NCI-H2029 treated with DMSO at 0.1 percent for 48 hours (cell line): ENCODE data around the gene MMEL1.
A peak's percentile ranks its signal among the peaks of the same experiment; 100 is the strongest.
"Not testable (repeated sequence)": the region's sequence is repeated elsewhere in the genome, so short reads cannot be mapped to it uniquely, and the experiment has no call there.

ENCODE experiments used
- DNase-seq: peaks from one replicate; lab custom pipeline; 2025; lab: John Stamatoyannopoulos, UW

MMEL1 gene

DNA sequence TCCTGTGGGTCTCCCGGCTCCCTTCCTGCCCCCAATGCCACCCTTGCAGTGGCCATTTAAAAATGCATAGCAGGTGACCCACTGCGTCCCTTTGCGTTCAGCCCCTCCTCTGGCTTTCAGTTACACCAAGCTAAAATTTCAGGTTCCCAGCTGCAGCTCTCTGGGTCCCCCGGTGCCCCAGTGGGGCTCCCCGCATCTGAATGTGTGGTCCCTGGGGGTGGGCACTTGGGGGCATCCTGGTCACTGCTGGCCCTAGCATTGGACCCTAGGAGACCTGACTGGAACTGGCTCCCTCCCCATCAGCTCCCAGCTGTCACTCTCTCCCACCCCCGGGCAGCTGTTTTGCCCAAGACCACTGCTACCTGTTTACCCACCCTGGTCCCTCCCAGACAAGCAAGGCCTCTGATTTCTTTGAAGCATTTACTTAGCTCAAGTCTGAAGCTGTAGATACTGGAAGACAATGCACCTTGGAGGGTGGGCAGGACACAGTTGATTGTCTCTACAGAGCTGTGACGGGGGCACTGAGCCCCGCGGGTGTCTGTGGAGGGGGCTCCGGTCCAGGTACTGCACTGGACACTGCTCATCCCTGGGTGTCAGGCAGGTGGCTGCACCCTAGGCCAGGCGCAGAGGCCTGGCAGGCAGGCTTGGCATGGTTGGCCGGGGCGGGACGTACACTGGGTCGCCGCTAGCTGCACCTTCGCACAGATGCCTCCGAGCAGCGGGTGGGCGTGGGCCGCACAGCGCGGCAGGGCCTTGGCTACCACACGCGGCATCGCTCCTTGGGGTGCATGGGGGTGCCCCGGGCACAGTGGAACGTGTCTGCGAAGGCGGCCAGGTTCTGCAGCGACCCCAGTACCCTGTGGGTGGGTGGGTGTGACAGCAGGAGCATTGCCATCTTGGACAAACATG is 42.3 kb downstream of the MMEL1 start:
- DNase-seq = no peak

DNA sequence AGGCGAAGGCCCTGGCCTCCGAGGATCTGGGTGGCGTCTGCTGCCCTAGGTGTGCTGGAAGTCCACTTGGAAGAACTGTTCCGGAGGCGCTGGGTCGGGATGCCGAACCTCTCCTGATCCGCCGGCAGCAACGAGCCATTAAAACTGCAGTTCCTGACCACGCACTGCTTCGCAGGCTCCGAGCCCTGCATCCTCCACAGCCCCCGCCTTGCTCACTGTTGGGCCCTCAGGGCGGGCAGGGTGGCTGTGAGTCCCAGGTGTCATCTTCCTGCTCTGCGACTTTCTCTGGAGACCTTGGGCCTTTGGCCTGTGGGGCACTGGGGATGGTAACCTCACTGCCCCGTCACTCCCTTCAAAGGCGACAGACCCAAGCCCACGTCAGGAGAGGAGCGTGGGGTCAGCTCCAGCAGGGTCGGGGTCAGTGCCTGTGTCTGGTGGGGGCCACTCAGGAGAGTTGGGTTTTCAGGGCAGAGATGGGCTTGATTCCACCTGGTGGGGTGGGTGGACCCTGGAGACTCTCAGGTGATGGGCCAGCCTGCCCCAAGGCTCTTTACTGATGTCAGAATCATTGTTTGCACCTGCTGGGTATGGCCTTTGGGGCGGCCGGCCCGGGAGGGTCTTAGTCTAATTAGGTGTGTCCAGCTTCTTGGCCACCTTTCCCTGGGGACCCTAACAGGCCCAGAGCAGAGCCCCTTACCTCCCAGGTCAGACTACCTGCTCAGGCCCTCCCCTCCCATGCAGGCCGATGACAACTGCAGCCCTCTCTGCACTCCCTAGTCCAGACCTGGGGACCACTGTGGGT is 43.2 kb downstream of the MMEL1 start:
- no peak for DNase-seq

DNA sequence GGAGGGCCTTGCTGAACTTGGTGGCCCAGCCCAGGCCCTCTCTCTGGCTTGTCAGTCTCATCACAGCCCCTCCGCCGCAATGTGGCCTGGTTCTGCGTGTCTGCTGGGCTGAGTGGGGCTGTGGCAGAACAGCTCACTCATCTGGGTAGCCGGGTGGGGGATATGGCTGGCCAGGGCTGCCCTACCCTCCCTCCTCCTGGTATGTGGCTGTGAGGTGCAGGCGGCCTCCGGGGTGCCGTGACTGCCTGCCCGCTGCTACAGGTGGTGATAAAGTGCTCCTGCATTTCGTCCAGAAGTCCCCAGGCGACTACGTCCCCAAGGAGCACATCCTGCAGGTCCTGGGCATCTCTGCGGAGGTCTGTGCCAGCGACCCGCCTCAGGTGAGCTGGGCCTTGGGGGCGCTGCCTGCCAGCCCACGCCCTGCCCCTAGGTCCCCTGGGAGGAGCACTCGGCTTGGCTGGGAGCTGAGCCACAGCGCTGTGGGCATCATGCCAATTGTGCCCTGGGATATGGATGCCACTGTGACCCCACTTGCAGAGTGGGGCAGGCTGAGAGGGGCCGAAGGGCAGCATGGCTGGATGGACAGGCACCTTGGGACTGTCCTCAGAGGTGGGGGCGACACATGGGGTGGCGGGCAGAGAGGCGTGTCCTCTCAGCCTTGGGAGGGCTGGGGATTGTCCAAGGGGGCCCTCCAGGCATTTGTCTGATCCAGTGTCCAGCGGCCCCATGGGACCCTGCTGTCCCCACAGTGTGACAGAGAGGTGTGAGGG is 44.0 kb downstream of the MMEL1 start:
- no peak for DNase-seq

DNA sequence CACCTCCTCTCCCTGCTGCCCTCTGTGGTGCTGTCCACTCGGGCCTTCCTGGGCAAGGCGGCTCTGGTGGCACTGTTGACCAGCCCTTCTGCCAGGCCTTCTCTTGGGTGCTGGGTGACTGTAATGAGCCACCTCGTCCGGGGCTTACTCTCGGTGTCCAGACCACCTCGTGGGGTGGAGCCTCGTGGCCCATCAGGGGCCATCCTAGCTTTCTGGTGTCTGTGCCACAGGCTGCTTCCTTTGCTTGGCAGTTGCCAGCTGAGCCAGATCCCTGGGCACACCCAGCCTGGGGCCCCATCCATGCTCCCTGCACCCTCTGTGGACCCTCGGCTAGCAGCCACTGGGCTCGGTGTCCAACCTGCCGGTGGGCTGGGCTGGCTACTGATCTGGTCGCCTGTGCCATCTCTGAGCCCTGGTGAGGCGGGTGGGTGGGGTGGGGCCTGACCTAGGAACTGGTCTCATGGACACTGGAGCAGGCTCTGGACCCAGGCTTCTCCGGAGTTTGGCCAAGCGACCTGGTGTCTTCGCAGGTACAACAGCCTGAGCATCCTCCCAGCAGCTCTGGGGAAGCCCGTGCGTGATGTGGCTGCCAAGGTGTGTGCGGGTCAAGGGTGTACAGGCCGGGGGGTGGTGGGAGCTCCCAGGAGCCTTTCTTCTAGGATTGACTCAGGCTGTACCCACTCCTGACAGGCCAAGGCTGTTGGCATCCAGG is 44.8 kb downstream of the MMEL1 start:
- no peak for DNase-seq

DNA sequence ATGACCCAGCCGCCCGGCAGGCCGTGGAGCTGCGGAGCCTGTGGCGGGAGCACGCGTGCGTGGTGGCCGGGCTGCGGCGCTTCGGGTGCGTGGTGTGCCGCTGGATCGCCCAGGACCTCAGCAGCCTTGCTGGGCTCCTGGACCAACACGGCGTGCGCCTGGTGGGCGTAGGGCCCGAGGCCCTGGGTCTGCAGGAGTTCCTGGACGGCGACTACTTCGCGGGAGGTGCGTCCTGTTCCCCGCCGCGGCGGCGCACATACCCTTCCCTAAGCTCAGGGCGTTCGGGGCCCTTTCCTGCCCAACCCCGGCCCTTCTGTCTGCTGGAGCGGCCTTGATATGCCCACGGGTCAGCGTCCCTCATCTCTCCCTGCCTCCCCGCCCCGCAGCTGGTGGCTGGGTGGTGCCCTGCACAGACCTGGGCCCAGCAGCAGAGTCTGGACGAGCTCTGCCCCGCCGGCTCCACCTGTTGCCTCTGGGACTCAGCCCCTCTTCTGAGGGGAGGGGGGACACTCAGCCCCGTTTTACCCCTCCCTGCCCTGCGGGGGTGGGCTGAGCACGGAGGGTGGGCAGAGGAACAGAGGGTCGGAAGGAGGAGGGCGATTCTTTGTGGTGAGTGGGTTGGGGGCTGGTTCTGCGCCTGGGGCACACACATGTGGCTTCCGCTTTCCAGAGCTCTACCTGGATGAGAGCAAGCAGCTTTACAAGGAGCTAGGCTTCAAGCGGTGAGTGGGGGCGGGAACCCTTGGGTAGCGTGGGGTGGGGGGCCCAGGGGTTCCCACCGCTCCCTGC is 45.6 kb downstream of the MMEL1 start:
- DNase-seq = no peak

DNA sequence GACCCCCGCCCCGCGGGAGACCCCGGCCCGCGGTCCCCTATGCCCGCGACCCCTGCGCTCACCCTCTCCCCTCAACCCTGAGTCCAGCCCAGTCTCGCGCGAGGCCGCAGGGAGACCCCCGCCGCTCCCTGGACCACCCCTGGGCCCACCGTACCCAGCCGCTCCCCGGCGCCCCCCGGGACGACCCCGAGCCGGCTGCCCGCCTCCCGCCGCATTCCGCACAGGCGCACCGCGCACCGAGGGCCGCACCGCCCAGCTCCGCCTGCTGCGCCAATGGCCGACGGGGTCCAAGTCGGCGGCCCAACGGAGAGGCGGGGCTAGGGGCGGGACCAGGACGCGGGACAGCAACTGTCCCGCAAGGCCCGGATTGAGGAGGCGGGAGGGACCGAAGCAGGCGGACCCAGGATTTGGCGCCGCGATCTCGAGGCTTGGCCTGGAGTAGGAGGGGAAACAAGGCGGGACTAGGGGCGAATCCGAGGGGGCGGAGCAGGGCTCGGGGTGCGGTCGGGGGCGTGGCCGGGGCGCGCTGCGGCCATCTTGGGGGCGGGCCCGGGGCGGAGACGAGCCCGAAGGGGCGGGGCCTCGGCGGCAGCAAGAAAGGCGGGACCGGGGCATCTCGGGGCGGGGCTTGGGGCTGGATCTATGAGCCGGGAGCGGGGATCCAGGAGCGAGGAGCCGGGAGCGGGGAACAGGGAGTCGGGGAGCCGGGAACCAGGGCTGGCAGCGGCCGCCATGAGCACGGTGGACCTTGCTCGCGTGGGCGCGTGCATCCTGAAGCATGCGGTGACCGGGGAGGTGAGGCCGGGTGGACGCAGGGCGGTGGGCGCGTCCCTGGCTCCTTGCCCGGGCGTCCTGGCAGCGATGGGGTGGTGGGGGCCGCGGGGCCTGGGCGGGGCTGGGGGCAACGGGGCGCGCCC is 46.4 kb downstream of the MMEL1 start, which contains the start of gene PRXL2B:
Gene PRXL2B (plus strand): TSS at position 624 of the 917 bp plus-strand sequence. CDS start 109 bp downstream, at position 733.
- peak; percentile 64 for DNase-seq

DNA sequence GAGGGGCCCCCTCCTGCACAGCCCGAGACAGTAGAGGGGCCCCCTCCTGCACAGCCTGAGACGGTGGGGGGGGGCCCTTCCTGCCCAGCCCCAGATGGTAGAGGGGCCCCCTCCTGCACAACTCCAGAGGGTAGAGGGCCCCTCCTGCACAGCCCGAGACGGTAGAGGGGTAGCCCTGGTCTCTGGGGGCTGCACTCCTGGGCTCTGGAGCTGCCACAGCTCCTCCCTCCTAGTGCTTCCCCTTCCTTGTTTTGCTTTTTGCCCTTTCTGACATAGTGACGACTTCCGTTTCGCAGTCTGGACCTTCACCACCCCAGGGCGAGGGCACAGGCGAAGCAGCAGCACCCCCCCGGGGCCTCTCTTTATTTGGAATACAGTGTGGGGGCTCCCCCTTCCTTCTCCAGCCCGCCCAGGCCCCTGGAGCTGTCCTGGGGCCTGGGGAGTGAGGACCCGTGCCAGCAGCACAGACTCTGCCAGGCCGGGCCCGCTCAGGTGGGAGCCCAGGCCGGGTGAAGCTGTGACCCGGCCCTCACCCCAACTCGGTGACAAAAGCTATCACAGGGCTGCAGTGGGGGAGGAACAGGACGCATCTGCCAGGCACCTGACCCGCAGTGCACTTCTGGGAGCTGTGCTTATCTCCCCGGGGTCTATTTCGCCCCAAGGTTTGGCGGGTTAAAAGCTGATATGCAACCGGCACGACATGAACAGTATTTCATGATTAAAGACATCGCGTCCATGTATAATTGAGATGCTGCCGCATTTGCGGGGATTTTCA is 47.3 kb downstream of the MMEL1 start:
- DNase-seq = no peak

DNA sequence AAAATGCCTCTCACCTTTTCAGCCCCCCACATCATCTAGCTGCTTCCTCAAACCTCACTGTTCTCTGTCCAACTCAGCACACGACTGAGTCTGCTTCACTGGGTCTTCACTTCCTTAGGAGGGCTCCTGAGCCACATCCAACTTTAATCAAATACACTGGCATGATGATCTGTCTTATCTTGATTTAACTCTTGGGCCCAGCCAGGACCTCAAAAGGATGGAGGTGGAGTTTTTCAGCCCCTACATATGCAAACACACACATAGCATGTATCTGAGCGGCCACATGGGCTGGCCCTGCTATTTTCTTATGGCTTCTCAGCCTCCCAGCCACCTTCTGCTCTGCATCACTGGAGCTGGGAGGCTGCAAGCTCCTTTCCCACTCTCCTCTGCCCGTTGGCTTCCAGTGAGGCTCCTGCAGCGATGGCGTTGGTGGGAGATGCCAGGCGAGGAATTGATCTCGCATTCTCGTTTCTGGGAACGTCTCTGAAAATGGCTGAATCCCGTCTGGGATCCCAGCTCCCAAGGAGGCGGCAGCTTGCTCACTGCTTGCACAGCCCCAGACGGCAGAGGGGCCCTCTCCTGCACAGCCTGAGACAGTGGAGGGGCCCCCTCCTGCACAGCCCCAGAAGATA is 48.0 kb downstream of the MMEL1 start:
- DNase-seq = no peak

DNA sequence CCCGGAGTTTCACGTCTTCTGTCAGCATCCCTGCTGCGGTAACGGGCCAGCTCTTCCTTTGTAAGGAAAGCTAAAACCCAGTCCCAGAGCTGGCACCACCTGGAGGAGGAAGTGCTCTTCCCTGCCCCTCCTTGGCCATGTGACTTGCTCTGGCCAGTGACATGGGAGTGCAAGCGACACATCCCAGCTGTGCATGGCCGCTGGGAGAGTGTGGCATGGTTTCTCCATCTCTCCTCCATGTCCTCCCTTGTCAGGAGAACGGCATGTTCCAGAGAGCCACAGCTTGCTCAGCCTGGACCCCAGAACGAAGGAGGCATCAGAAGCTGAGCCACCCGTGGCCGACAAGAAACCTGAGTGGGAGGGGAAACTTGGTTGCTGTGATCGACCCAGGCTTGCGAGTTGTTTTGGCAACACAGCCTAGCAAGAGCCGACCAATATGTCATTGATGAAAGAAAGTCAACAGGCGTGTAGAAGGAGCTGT is 48.9 kb downstream of the MMEL1 start:
- DNase-seq = no peak

DNA sequence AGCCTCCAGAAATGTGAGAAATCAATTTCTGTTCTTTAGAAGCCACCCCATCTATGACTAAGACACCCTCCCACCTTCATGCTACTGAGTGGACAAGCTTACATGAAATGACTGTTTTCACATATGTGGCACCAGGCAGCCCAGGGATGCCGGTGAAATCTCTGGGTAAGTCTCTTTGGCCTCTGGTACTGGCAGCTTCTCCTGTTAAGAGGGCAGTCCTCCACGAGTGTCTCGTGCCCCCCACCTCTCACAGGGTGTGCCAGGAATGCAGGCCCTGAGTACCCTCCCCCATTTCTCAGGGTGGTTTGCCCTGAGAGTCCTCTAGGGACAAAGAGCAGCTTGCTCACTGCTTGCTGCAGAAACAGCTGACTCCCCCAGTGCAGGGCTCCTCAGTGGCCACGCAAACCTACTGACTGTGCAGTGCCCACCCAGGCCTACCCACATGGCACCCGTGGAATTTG is 49.5 kb downstream of the MMEL1 start:
- DNase-seq = no peak

DNA sequence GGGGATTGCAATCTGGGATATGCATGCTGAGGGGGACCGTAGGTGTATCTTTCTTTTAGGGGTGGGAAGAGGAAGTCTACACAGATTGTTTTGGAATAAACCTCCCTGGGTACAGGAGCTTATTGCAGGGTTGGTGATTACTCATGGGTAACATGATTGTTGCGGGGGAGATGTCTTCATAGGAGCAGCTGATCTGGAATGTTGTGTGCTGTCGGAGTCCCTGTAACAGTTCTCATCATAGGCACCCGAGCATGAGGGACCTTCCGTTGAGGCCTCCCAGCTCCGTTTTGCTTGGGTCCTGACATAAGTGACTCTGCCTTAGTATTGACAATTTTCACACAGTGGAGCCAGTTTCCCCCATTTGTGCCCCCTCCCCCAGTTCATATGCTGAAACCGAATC is 50.4 kb downstream of the MMEL1 start:
- no peak for DNase-seq

DNA sequence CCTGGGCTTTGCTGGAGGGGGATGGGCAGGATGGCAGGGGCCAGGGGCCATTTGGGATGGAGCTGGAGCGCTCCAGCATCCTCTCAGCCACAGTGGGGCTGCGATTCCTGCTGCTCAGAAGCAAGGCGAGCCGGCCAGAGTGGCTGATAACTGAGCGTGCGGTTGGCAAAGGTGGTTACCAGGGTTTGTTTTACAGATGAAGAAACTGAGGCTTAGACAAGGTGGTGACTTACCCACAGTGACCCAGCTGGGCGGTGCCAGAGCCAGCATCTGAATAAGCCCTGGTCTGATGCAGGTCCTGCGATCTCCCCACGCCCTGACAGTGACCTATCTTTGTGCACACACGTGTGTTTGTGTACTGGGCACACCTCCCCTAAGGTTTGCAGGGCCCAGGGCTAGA is 52.1 kb downstream of the MMEL1 start:
- DNase-seq = no peak

DNA sequence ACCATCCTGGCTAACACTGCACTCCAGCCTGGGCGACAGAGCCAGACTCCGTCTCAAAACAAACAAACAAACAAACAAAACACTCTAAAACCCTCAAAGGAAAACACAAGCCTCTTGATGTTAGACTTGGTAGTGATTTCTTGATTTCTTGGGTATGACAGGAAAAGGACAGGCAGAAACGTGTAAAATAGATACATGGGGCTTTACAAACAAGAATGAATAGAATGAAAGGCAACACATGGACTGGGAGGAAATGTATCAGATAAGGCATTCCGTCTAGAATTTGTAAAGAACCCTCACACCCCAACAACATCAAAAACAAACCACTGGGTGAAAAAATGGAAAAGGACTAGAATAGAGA is 54.1 kb downstream of the MMEL1 start:
- no peak for DNase-seq

DNA sequence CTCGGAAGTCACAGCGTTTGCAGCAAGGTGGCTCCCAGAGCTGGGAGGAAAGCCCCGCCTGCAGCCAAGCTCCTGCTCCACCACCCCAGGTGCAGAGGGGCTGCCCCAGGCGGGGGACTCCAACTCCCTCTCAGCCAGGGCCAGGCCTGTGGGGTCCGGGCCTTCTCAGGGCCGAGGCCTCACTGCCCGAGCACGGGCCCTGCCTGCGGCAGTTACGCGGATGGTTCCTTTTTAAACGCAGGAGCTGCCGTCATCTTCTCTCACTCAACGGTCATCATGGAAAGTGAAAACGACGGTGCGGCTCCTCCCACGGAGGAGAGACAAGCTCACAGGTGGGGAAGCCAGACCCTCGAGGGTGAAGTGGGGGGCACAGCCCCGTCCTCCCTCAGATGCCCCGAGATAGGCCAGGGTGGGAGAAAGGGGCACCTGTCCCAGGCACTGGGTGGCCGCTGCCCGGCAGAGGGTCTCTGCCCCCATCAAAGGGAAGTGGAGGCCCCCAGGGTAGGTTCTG is 55.2 kb downstream of the MMEL1 start:
- not testable (repeated sequence) for DNase-seq

DNA sequence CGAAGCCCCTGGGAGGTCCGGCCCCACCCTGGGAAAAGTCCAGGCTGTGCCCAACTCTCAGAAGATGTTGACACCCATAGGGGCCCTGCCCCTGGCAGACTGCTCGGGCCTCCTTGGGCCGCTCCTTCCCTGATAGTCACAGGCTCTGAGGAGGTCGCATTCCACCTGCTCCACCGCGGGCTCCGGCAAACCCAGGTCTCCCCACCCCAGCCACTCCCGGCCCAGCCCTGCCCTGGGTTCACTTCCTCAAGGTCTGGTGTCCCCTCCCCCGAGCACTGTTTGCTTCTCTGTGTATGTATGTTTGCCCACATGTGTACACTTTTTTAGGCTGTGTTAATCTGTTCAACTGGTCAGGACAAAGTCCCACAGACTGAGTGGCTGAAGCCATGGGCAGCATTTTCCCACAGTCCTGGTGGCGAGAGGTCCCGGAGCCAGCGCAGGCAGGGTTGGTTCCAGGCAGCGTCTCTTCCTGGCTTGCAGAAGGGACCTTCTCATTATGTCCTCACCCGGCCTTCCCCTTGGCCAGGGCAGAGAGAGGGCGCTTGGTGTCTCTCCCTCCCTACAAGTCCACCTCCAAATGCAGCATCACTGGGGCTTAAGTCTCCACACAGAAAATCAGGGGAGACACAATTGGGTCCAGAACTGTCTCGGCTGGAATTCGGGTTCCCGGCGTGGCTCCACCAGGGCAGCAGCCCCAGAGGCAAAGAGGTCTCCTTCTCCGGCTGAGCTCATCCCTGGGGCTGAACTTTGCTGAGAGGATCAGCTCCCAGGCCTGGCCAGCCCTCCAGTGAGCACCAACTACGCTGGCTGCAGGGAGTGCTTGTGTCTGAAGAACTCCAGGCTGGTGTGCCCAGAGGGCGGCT is 56.8 kb downstream of the MMEL1 start:
- no peak for DNase-seq

DNA sequence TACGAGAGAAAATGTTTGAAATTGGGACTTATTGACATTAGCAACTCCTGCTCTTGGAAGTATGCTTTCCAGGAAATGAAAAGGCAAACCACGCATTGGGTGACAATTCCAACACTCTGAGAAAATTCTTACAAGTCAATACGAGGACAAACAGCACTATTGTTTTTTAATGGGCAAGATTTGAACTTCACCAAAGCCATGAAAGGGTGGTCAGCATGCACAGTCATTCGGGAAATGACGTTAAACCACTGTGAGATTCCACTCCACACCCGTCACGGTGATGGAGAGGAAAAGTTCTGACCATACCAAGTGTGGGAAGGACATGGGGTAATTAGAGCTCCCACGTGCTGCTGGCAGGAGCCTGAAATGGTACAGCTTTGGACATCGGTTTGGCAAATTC is 58.5 kb downstream of the MMEL1 start:
- DNase-seq = no peak
